Brain microvascular endothelial cell (primary cell): ENCODE measurements around the gene FKBP1A.

Experiments used
- DNase-seq: peaks from one replicate; pipeline ENCODE4 v3.0.0-alpha.2; 2020
- H3K27ac ChIP-seq: fragments of 250-450 bp; sonication (Bioruptor Pico); 2 replicates; pipeline ENCODE4 v1.5.1; 2020; ENCODE audit warnings: mild to moderate bottlenecking, moderate library complexity
- H3K27me3 ChIP-seq: fragments of 250-450 bp; sonication (Bioruptor Pico); replicated peaks from 2 replicates; pipeline ENCODE4 v1.5.1; 2020; ENCODE audit warnings: mild to moderate bottlenecking
- H3K36me3 ChIP-seq: fragments of 250-450 bp; sonication (Bioruptor Pico); replicated peaks from 2 replicates; pipeline ENCODE4 v1.5.1; 2020; ENCODE audit warnings: mild to moderate bottlenecking
- H3K4me3 ChIP-seq: 2 replicates; pipeline ENCODE4 v1.5.1; 2011; ENCODE audit warnings: low read depth, mild to moderate bottlenecking, control low read depth, low read length, moderate library complexity
- in situ Hi-C: cut with HindIII; loops from 2 replicates; pipeline ENCODE4 v1.10.0; 2017; ENCODE audit warnings: low sequenced_read_pairs, low pct_ligation_motif_present
- TF ChIP-seq, protein P1 (sequence below): IDR thresholded peaks from 2 replicates; pipeline ENCODE4 v1.5.1; 2011; ENCODE audit warnings: low read depth, mild to moderate bottlenecking, moderate library complexity, low read length, control low read depth, inconsistent platforms; ENCODE audit errors: missing control alignments

FKBP1A gene

DNA sequence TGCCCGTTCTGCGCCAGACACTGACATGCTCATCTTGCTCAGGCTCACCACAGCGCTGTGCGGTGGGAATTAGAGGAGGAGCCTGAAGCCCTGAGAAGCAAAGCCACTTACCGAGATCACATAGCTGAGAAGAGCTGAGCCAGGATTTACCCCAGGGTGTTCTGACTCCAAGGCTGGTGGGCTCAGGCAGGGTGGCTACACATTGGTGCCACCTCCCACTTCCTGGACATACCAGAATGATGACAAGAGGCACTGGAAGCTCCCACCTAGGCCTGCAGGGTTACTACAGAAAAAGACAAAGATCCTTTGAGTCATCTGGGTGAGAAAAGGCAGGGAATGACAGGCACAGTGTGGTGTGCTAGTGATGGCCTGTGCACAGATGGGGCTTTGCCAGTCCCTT, 24.4 kb upstream of the FKBP1A start:
- H3K4me3 ChIP-seq: no peak overlapping the region

GRCh38 chr20:1415667-1416468, 23.0 kb upstream of the FKBP1A start:
- peak overlapping the region; percentile 52 for H3K27ac ChIP-seq
- no peak overlapping the region for H3K4me3 ChIP-seq
- in situ Hi-C loops: no loop called here
- TF ChIP-seq, protein P1, sequence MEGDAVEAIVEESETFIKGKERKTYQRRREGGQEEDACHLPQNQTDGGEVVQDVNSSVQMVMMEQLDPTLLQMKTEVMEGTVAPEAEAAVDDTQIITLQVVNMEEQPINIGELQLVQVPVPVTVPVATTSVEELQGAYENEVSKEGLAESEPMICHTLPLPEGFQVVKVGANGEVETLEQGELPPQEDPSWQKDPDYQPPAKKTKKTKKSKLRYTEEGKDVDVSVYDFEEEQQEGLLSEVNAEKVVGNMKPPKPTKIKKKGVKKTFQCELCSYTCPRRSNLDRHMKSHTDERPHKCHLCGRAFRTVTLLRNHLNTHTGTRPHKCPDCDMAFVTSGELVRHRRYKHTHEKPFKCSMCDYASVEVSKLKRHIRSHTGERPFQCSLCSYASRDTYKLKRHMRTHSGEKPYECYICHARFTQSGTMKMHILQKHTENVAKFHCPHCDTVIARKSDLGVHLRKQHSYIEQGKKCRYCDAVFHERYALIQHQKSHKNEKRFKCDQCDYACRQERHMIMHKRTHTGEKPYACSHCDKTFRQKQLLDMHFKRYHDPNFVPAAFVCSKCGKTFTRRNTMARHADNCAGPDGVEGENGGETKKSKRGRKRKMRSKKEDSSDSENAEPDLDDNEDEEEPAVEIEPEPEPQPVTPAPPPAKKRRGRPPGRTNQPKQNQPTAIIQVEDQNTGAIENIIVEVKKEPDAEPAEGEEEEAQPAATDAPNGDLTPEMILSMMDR: no peak
- no peaks in the 10 kb centered on the region for H3K36me3 ChIP-seq
- no peaks in the 10 kb centered on the region for H3K27me3 ChIP-seq
- peak; percentile 93 for DNase-seq

More for the DNA sequence above, 24.4 kb upstream of the FKBP1A start:
- H3K27ac ChIP-seq: peak overlapping the region; percentile 52
- in situ Hi-C loops: no loop called here
- H3K36me3 ChIP-seq: no peaks in the 10 kb centered on the region
- TF ChIP-seq, protein P1: no peak
- peak; percentile 64 for DNase-seq
- H3K27me3 ChIP-seq: no peaks in the 10 kb centered on the region

- TF ChIP-seq, protein P1: no peak
- H3K27ac ChIP-seq: no peak overlapping the region
- no peaks in the 10 kb centered on the region for H3K27me3 ChIP-seq
- H3K36me3 ChIP-seq: no peaks in the 10 kb centered on the region
- no peak for DNase-seq
- in situ Hi-C loops: no loop called here
- H3K4me3 ChIP-seq: no peak overlapping the region
Observed at GRCh38 chr20:1414982-1415381, 22.1 kb upstream of the FKBP1A start.

GRCh38 chr20:1405801-1406200, 12.9 kb upstream of the FKBP1A start:
- no peak overlapping the region for H3K27ac ChIP-seq
- no peaks in the 10 kb centered on the region for H3K36me3 ChIP-seq
- in situ Hi-C loops: no loop called here
- TF ChIP-seq, protein P1: no peak
- H3K4me3 ChIP-seq: no peak overlapping the region
- DNase-seq: no peak
- no peaks in the 10 kb centered on the region for H3K27me3 ChIP-seq

- H3K27me3 ChIP-seq: no peaks in the 10 kb centered on the region
- H3K4me3 ChIP-seq: no peak overlapping the region
- in situ Hi-C loops: no loop called here
- no peak overlapping the region for H3K27ac ChIP-seq
- TF ChIP-seq, protein P1: no peak
- no peak for DNase-seq
- no peaks in the 10 kb centered on the region for H3K36me3 ChIP-seq
Observed at GRCh38 chr20:1403624-1404023, 10.8 kb upstream of the FKBP1A start.

DNA sequence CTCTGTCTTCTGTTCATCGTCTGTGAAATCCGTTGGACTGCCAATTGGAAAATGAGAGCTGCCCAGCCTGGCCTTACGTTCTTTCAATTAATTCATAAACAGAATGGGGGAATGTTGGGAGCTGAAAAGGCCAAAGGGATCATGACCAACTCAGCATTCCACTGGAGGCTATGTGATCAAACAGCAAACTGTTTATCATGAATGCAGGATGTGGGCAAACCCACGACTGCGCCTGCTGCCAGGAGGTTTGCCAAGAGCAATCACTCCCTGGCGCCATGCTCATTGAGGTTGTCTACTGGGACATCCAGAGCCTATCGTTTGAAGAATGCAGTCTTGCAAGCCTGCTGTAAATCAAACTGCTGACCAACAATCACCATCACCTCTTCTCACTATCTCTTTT, 9.3 kb upstream of the FKBP1A start:
- TF ChIP-seq, protein P1: no peak
- no peak for DNase-seq
- no peaks in the 10 kb centered on the region for H3K36me3 ChIP-seq
- no peak overlapping the region for H3K4me3 ChIP-seq
- H3K27ac ChIP-seq: no peak overlapping the region
- in situ Hi-C loops: no loop called here
- H3K27me3 ChIP-seq: no peaks in the 10 kb centered on the region
